Keratinocyte (primary cell): Measurements from ENCODE around the gene LEP. TPM values are rescaled to one million over a fixed set of nuclear protein-coding genes. Genes with fewer than 3 reads are reported as not detected.

Experiments used
- DNase-seq: peaks from one replicate; pipeline ENCODE4 v3.0.0-alpha.2; 2011; ENCODE audit warnings: low read depth, missing footprints, low spot score
- FAIRE-seq: peaks from 2 replicates; lab custom pipeline; 2011; peaks lifted over from hg19 to GRCh38; lab: Jason Lieb, UNC
- H2AFZ ChIP-seq: 2 replicates; pipeline ENCODE4 v1.6.0; 2012; ENCODE audit warnings: low read length, control low read depth, inconsistent platforms; ENCODE audit not compliant: control insufficient read depth
- H3K27ac ChIP-seq: 2 replicates; pipeline ENCODE4 v1.5.1; 2011; ENCODE audit warnings: low read length; ENCODE audit not compliant: control insufficient read depth, insufficient read depth
- H3K27me3 ChIP-seq: 3 replicates; pipeline ENCODE4 v1.6.0; 2011; ENCODE audit warnings: low read length; ENCODE audit not compliant: control insufficient read depth, insufficient read depth; ENCODE audit errors: extremely low read depth
- H3K36me3 ChIP-seq, 2 experiments: 2 replicates in 1 of 2; 3 replicates in 1 of 2; pipeline ENCODE4 v1.5.1; 2011; ENCODE audit warnings: low read length in 2 of 2, mild to moderate bottlenecking in 1 of 2; ENCODE audit not compliant: control insufficient read depth in 2 of 2, insufficient read depth in 2 of 2; ENCODE audit errors: extremely low read depth in 1 of 2
- H3K4me1 ChIP-seq: 3 replicates; pipeline ENCODE4 v1.5.1; 2011; ENCODE audit warnings: low read length; ENCODE audit not compliant: control insufficient read depth, insufficient read depth; ENCODE audit errors: extremely low read depth
- H3K4me2 ChIP-seq: 3 replicates; pipeline ENCODE4 v1.6.0; 2011; ENCODE audit warnings: low read depth, low read length; ENCODE audit not compliant: control insufficient read depth, insufficient read depth; ENCODE audit errors: extremely low read depth
- H3K4me3 ChIP-seq, 3 experiments: fragments of 200-600 bp in 1 of 3; sonication (generic) in 1 of 3; 2 replicates in 2 of 3; 3 replicates in 1 of 3; pipeline ENCODE4 v1.5.1; 2011 to 2016; ENCODE audit warnings: low read length in 3 of 3, mild to moderate bottlenecking in 3 of 3, control low read depth in 2 of 3, inconsistent platforms in 1 of 3, low read depth in 1 of 3, mixed read lengths in 1 of 3, mixed run types in 1 of 3, moderate library complexity in 1 of 3; ENCODE audit not compliant: control insufficient read depth in 2 of 3, insufficient read depth in 2 of 3; ENCODE audit errors: extremely low read depth in 1 of 3
- H3K79me2 ChIP-seq: 2 replicates; pipeline ENCODE4 v1.6.0; 2012; ENCODE audit warnings: low read length; ENCODE audit not compliant: control insufficient read depth, insufficient read depth
- H3K9ac ChIP-seq: 3 replicates; pipeline ENCODE4 v1.6.0; 2011; ENCODE audit warnings: low read length; ENCODE audit not compliant: control insufficient read depth, insufficient read depth; ENCODE audit errors: extremely low read depth
- H3K9me1 ChIP-seq: 3 replicates; pipeline ENCODE4 v1.6.0; 2011; ENCODE audit warnings: low read length; ENCODE audit not compliant: control insufficient read depth, insufficient read depth; ENCODE audit errors: extremely low read depth
- H3K9me3 ChIP-seq: 2 replicates; pipeline ENCODE4 v1.5.1; 2012; ENCODE audit warnings: low read depth, low read length; ENCODE audit not compliant: control insufficient read depth
- H4K20me1 ChIP-seq: 3 replicates; pipeline ENCODE4 v1.6.0; 2011; ENCODE audit warnings: low read length; ENCODE audit not compliant: control insufficient read depth, insufficient read depth; ENCODE audit errors: extremely low read depth
- EZH2 ChIP-seq: IDR thresholded peaks from one replicate; pipeline ENCODE4 v1.6.1; 2012; ENCODE audit warnings: inconsistent platforms, mild to moderate bottlenecking, low read length, moderate library complexity
- dilution Hi-C: fragments of 300-500 bp; cut with MboI; formaldehyde crosslinking; loops from one replicate; pipeline ENCODE4 v1.7.0; 2020; ENCODE audit warnings: low sequenced_read_pairs; ENCODE audit not compliant: extremely low pct_ligation_motif_present
- polyA plus RNA-seq, 5 experiments: library from polyadenylated mRNA; depleted of rRNA in 3 of 5; stranded (reverse) in 3 of 5; stranded (forward) in 1 of 5; unstranded in 1 of 5; fragments of >200 nt; gene quantifications; 1 replicate in 1 of 5; 2 replicates in 3 of 5; 3 replicates in 1 of 5; pipeline versions ENCODE4 v1.2.1 to v1.2.3, GENCODE V29; 2011 to 2012; ENCODE audit warnings: missing spikeins in 2 of 5, low read depth in 1 of 5, low replicate concordance in 1 of 5
- TF ChIP-seq, protein P1 (sequence below), 3 experiments: IDR thresholded peaks in 1 of 3; conservative IDR thresholded peaks in 1 of 3; optimal IDR thresholded peaks in 1 of 3; 2 replicates in 2 of 3; 3 replicates in 1 of 3; pipeline versions ENCODE3 to v1.5.1; 2011; ENCODE audit warnings: low read length in 3 of 3, mild to moderate bottlenecking in 3 of 3, moderate library complexity in 2 of 3, control low read depth in 1 of 3, inconsistent platforms in 1 of 3; ENCODE audit not compliant: insufficient read depth in 2 of 3; ENCODE audit errors: extremely low read depth in 1 of 3

LEP gene
- polyA plus RNA-seq, 1 donor (not counting 4 experiments of a cell fraction or from before 2014, with no cell fraction given), result 0.10 TPM

DNA sequence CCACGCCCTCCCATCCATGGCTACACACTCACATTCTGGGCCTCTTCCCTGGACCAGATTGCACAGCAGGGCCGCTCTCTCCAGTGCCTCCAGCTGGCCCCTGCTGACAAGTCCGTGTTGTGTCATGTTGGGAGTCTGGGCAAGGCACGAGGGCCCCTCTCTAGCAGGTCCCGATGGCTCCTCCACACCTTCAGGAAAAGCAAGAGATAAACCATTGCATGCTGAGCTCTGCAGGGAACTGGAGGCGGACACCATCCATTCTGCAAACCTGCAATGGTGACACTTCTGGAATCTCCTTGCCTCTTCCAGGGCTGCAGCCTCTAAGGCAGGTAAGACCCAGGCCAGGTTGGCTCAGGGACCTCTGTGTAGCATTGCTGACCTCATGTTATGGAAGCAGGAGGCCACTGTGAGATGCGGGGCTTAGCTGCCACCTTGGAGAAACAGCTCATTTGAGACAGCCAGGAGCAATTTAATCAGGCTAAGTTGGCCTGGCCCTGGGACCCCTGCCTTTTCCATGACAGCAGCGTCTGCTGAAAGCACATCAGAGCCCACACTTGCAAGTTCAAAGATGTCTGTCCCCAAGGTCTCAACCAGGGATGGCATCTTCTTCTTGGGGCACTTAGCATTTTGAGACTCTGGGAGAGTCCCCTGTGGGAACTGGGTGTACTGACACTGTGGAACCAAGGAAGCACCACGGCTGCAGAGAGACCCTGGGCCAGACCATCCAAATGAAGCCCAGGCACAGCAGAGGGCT is 34.2 kb upstream of the LEP start:
- FAIRE-seq, result no peak
- Histone ChIP-seq H3K79me2 (no peaks in the 10 kb centered on the region), H3K4me3 (no peak overlapping the region), H2AFZ (no peak overlapping the region), H4K20me1 (no peaks in the 10 kb centered on the region), H3K4me2 (no peak overlapping the region), H3K27ac (no peak overlapping the region), H3K36me3 (no peaks in the 10 kb centered on the region), H3K9ac (no peak overlapping the region), H3K9me3 (no peaks in the 10 kb centered on the region), H3K4me1 (no peaks in the 10 kb centered on the region), H3K27me3 (peaks cover 40% of the 10 kb centered on the region), H3K9me1 (no peaks in the 10 kb centered on the region)
- dilution Hi-C loops, result no loop called here
- no peak for TF ChIP-seq EZH2
- TF ChIP-seq, protein P1, sequence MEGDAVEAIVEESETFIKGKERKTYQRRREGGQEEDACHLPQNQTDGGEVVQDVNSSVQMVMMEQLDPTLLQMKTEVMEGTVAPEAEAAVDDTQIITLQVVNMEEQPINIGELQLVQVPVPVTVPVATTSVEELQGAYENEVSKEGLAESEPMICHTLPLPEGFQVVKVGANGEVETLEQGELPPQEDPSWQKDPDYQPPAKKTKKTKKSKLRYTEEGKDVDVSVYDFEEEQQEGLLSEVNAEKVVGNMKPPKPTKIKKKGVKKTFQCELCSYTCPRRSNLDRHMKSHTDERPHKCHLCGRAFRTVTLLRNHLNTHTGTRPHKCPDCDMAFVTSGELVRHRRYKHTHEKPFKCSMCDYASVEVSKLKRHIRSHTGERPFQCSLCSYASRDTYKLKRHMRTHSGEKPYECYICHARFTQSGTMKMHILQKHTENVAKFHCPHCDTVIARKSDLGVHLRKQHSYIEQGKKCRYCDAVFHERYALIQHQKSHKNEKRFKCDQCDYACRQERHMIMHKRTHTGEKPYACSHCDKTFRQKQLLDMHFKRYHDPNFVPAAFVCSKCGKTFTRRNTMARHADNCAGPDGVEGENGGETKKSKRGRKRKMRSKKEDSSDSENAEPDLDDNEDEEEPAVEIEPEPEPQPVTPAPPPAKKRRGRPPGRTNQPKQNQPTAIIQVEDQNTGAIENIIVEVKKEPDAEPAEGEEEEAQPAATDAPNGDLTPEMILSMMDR (optimal IDR thresholded peaks at IDR 0.05 in 1 of 3, IDR thresholded peaks at IDR 0.05 in 1 of 3, conservative IDR thresholded peaks at IDR 0.05 in 1 of 3; ENCODE audit: extremely low read depth in 1 of 3, insufficient read depth in 2 of 3, low read length in 3 of 3), result no peak
- no peak for DNase-seq

DNA sequence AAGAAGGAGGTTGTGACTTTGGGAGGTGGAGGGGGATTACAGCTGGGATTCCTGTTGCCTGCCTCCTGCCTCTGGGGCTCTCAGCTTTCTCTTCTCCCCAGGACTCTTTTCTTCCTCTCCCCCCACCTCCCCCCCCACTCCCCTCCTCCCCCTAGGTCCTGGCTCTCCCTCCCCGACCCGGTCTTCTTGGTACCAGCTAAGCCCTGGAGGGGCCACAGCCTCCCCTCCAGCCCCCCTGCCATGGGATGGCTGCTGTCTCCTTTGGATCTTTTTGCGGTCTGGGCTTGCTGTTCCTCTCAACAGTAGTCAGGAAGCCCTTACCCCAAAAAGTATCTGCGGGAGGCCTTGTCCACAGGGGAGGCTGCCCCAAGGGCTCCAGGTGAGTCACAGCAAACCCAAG is 33.5 kb upstream of the LEP start:
- Histone ChIP-seq H3K4me2 (no peak overlapping the region), H3K9ac (no peak overlapping the region), H3K79me2 (no peaks in the 10 kb centered on the region), H3K27me3 (peaks cover 34% of the 10 kb centered on the region), H3K4me3 (no peak overlapping the region), H3K27ac (no peak overlapping the region), H3K9me3 (no peaks in the 10 kb centered on the region), H3K4me1 (no peaks in the 10 kb centered on the region), H3K9me1 (no peaks in the 10 kb centered on the region), H2AFZ (no peak overlapping the region), H4K20me1 (no peaks in the 10 kb centered on the region), H3K36me3 (no peaks in the 10 kb centered on the region)
- DNase-seq, result no peak
- FAIRE-seq, result no peak
- TF ChIP-seq, protein P1 (optimal IDR thresholded peaks at IDR 0.05 in 1 of 3, IDR thresholded peaks at IDR 0.05 in 1 of 3, conservative IDR thresholded peaks at IDR 0.05 in 1 of 3; ENCODE audit: extremely low read depth in 1 of 3, insufficient read depth in 2 of 3, low read length in 3 of 3), result no peak
- TF ChIP-seq EZH2, result no peak
- dilution Hi-C loops, result no loop called here
